Upper lobe of left lung (tissue), 4 donors: Measurements from ENCODE around the gene FNDC3B.

Experiments
- EP300 ChIP-seq, 4 donors: sonication (generic); formaldehyde crosslinking; IDR thresholded peaks; one replicate each; pipeline ENCODE4 v1.5.1; 2017; ENCODE audit warnings: antibody characterized with exemption in 4 of 4, control low read depth in 2 of 4
- POLR2A ChIP-seq, 4 donors: fragments of 450-650 bp; IDR thresholded peaks; one replicate each; pipeline ENCODE4 v1.5.1; 2016 to 2017; ENCODE audit warnings: antibody characterized with exemption in 4 of 4, mild to moderate bottlenecking in 2 of 4
- POLR2AphosphoS5 ChIP-seq, 2 donors: sonication (generic); formaldehyde crosslinking; IDR thresholded peaks; one replicate each; pipeline ENCODE4 v1.5.1; 2017; ENCODE audit warnings: antibody characterized with exemption in 2 of 2
- TF ChIP-seq, protein P1 (sequence below), 6 experiments: fragments of 450-650 bp in 4 of 6; fragments of 200-600 bp in 2 of 6; sonication (generic) in 2 of 6; IDR thresholded peaks; one replicate each; pipeline ENCODE4 v1.5.1; 2016 to 2019; ENCODE audit warnings: antibody characterized with exemption in 6 of 6

GRCh38 chr3:172018364-172018763 is 21.0 kb upstream of the FNDC3B start:
- TF ChIP-seq EP300 (IDR thresholded peaks at IDR 0.05) (no peak), POLR2A (IDR thresholded peaks at IDR 0.05) (no peak), POLR2AphosphoS5 (IDR thresholded peaks at IDR 0.05) (no peak)
- TF ChIP-seq, protein P1, sequence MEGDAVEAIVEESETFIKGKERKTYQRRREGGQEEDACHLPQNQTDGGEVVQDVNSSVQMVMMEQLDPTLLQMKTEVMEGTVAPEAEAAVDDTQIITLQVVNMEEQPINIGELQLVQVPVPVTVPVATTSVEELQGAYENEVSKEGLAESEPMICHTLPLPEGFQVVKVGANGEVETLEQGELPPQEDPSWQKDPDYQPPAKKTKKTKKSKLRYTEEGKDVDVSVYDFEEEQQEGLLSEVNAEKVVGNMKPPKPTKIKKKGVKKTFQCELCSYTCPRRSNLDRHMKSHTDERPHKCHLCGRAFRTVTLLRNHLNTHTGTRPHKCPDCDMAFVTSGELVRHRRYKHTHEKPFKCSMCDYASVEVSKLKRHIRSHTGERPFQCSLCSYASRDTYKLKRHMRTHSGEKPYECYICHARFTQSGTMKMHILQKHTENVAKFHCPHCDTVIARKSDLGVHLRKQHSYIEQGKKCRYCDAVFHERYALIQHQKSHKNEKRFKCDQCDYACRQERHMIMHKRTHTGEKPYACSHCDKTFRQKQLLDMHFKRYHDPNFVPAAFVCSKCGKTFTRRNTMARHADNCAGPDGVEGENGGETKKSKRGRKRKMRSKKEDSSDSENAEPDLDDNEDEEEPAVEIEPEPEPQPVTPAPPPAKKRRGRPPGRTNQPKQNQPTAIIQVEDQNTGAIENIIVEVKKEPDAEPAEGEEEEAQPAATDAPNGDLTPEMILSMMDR (IDR thresholded peaks at IDR 0.05): no peak
